Activated CD4-positive, CD25-positive, alpha-beta regulatory T cell treated with anti-CD3 and anti-CD28 coated beads, Interleukin-2, amount 50 U/mL, for 72 hours (primary cell): ENCODE measurements around the gene CMTM4.
"Not testable (repeated sequence)": the region's sequence is repeated elsewhere in the genome, so short reads cannot be mapped to it uniquely, and the experiment has no call there.

Source experiments
- DNase-seq: peaks from one replicate; pipeline ENCODE4 v3.0.0; 2021

CMTM4 gene

DNA sequence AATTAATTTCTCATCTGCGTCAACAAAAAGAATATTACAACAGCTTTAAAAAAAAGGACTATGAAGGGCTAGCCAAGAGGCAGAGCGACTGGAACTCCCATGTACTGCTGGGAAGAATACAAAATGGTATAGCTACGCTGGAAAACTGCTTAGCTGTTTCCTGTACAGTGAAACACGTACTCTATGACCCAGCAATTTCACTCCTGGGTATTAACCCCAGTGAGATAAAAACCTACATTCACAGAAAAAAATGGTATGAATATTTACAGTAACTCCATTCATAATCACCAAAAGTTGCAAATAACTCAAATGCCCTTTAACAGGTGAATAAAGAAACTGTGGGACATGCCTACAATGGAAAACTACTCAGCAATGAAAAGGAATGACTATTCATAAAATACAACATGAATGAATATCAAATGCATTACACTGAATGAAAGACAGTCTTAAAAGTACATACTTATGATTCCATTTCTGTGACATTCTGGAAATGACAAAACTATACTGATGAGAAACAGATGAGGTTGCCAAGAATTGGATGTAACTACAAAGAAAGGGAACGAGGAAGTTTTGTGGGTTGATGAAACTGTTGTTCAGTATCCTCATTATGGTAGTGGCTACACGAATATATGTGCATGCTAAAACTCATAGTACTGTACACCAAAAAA is 27.6 kb downstream of the CMTM4 start:
- no peak for DNase-seq

DNA sequence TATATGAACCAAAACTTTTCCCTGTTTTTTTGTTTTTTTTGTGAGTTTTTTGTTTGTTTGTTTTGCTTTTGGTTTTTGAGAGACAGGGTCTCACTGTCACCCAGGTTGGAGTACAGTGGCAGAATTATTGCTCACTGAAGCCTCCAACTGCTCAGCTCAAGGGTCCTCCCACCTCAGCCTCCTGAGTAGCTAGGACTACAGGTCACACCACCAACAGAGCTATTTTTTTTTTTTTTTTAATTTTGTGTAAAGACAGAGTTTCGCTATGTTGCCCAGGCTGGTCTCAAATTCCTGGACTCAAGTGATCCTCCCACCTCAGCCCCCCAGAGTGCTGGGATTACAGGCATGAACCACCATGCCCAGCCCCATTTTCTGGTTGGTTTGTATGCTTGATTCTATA is 28.6 kb downstream of the CMTM4 start:
- DNase-seq, result no peak

DNA sequence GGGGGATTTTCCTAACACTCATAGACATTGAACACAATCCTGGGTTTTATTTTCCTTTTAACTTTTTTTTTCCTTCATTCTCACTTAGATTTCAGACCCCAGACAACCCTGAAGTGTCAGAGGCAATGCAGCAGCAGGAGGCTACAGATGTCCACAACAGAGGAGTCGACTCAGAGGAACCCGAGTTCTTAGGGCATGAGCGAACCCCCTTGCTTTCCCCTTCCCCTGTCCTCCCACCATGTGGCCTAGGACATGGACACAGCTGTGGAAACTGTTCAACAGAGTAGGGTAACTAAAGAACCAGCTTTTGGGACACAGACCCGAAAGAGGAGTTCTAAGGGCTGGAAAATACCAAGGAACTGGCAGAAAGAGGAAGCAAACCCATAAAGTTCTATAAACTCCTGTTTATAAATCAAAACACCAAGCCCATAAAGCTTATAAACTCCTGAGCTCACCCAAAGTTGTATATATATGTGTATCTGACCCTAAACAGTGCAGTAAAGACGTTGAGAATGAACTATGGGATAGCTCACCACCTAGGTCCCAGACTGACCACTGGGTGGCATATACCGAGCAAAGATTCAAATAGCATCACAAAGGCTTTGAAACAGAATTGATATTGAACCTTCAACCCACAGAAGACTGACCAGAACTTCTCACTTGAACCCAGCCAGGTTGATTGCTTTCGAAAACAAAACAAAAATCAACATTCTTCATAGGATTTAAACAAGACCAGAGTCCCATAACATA is 33.9 kb downstream of the CMTM4 start:
- no peak for DNase-seq

DNA sequence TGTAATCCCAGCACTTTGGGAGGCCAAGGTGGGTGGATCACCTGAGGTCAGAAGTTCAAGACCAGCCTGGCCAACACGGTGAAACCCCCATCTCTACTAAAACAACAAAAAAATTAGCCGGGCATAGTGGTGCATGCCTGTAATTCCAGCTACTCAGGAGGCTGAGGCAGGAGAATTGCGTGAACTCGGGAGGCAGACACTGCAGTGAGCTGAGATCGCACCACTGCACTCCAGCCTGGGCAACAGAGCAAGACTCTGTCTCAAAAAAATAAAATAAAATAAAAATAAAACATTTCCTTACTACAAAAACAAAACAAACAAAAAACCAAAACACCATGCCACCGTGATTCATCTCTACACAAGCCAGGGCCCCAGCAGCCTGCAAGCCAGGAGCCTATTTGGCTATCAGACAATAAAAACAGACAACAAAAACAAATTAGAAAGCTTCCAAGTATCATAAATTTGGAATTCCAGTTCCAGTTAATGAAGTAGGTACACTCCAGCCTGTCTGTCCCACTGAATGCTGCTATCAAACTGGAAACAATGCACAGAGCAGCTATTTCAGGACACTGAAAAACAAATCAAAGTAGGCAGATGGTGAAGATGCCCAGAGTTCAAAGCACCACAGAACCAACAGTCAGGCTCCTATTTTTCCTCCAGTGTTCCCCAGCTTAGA is 34.7 kb downstream of the CMTM4 start:
- DNase-seq, result not testable (repeated sequence)

DNA sequence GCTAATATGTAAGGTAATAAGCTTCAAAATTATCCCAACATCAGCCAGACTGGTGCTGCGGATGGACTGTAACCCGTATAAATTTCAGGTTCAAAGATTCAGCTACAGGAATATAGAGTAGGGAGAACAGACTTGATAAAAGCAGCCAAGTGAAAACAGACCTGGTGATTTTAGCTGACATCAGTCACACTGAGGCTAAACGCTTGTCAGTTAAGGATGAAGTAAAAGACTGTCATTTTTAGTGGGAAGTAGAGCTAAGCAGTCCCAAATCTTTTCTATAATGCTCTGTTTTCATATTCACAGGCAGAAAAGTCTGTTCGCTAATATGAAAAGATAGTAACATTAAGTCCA is 35.4 kb downstream of the CMTM4 start:
- no peak for DNase-seq

GRCh38 chr16:66660422-66661209 is 35.9 kb downstream of the CMTM4 start:
- DNase-seq, result no peak

GRCh38 chr16:66658860-66659190 is 37.7 kb downstream of the CMTM4 start:
- DNase-seq, result no peak

GRCh38 chr16:66658143-66658859 is 38.2 kb downstream of the CMTM4 start:
- no peak for DNase-seq

GRCh38 chr16:66656547-66656946 is 40.0 kb downstream of the CMTM4 start:
- no peak for DNase-seq

- DNase-seq, result no peak
Observed at GRCh38 chr16:66653581-66654350, 42.8 kb downstream of the CMTM4 start.

DNA sequence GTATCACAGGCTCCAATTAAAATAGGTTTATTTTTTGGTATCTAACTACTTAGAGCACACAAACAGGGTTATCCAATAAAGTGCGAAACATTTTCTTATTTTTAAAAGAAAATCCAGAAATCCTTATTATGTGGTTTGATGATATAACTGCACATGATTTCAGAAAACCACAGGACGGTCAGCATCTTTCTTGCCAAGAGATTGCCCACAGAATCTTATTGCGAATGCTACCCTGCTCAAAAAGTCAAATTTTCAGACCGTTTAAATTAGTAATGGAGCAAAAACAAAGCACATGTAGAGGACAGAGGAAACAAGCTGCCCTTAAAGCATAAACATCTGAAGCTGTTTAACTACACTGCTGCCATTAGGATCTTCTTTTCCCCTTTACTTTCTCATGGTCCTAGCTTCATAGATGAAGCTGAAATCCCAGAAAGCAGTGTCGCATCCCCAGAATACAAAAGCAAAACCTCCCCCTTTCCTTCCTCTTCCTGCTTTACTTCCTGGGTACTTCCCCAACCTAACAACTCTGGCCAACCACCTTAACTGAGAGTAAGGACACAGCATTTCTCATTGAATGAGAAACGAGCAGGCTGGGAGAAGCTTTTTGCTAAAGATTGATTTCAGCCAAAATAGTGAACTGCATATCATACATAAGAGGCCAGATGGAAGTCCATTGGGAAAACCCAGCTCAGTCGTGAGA is 43.7 kb downstream of the CMTM4 start:
- no peak for DNase-seq

GRCh38 chr16:66651965-66652364 is 44.6 kb downstream of the CMTM4 start:
- no peak for DNase-seq

GRCh38 chr16:66651474-66651765 is 45.1 kb downstream of the CMTM4 start:
- no peak for DNase-seq

DNA sequence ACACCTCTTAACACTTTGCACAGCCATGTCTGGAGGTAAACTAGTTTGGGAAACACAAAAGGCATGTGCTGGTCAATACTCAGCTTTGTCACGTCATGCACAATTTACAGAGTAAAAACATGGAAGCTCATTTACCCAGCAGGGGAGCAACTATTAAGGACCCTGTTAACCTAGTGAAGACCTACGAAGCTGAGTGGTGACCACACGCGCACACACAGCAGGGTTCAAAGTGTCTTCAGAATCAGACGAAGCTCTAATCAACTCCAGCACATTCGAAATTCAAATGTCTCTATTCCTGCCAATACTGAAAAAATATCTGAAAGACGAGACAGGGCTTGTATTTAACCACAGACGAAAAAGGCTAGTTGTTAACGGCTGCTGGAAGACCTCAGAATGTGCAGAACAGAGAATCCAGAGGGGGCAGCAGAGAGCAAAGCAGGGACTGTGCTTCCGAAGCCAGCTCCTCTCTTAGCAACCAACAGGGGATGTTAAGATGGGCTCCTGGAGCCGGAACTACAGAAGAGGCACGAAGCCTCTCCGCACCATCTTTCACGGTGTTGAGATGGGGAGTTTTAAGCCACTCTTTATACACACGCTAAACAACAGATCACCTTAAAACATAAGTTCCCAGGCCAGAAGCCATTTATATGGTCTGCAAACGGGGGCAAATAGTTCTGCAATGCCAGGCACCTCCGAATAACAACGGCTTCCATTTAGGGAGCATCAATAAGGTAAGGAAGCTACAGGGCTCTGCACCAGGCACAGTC is 45.7 kb downstream of the CMTM4 start:
- DNase-seq, result peak; percentile 74

- DNase-seq, result no peak
Observed at GRCh38 chr16:66649636-66650205, 46.8 kb downstream of the CMTM4 start.

GRCh38 chr16:66649167-66649566 is 47.4 kb downstream of the CMTM4 start:
- DNase-seq, result no peak

- DNase-seq, result no peak
Observed at GRCh38 chr16:66647866-66648265, 48.7 kb downstream of the CMTM4 start.

DNA sequence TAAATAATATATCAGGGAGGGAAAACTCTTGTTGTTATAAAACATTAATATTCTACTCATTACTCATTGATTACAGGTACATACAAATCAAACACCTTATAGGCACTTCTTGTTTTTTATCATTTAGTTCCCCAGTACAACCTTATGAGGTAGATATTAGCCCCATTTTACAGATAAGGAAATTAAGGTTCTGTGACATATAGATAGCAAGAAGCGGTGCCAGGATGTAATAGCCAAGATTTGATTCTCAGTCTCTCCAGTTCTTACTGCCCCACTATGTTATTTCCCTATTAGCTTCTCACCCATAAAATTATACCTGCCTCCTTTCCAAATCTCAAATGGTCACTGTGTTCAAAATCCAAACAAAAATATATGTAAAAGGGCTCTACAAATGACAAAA is 55.2 kb downstream of the CMTM4 start:
- DNase-seq, result no peak

GRCh38 chr16:66640724-66641314 is 55.7 kb downstream of the CMTM4 start:
- no peak for DNase-seq
